Measurements from ENCODE around the gene NUBP2. TPM values are rescaled to one million over a fixed set of nuclear protein-coding genes. Genes with fewer than 3 reads are reported as not detected.

The NUBP2 gene
- total and polyA plus RNA-seq, 2 donors (not counting 3 experiments of a cell fraction or from before 2014, with no cell fraction given), result 55.0 to 69.6 TPM

DNA sequence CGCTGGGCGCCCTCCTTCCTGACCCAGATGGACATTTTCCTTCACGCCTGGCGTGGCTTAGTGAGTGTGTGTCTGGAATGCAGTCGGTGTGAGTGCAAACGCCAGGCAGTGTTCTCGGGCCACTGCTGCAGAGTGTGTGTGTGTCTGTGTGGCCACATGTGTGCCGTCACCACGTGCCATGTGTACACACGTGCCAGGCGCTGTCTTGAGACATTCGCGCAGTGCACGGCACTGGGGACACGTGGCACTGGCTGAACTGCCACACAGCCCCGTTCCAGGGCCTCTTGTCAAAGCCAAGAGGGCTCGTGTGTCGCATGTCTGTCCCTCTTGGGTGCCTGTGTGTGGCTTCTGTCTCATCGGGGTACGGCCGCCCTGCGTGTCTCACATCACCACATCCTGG is 47.9 kb upstream of the NUBP2 start:
- H3K27me3 ChIP-seq (ENCODE audit: control insufficient read depth in 2 of 2, insufficient read depth in 2 of 2, low read length in 2 of 2), result no peaks in the 10 kb centered on the region
- no peak for FAIRE-seq
- H3K9me3 ChIP-seq (replicated peaks; ENCODE audit: control insufficient read depth, insufficient read depth, low read length), result no peaks in the 10 kb centered on the region
- no peak overlapping the region for H3K27ac ChIP-seq (ENCODE audit: insufficient read depth, low read depth, low read length)
- H3K9me1 ChIP-seq (replicated peaks; ENCODE audit: control insufficient read depth, extremely low read depth, insufficient read depth, low read length), result no peaks in the 10 kb centered on the region
- H3K36me3 ChIP-seq (ENCODE audit: control insufficient read depth in 2 of 2, extremely low read depth in 1 of 2, insufficient read depth in 2 of 2, low read length in 2 of 2), result peaks cover 0 to 26% of the 10 kb centered on the region in 2 experiments
- no peak for DNase-seq (ENCODE audit: low read depth, low spot score)
- H2AFZ ChIP-seq (ENCODE audit: low read depth, low read length), result no peak overlapping the region
- CTCF ChIA-PET, result no interaction called here
- no peak overlapping the region for H3K4me3 ChIP-seq (replicated peaks in 1 of 3; ENCODE audit: insufficient read depth in 1 of 3, low read depth in 1 of 3, low read length in 3 of 3)
- TF ChIP-seq POLR2A (IDR thresholded peaks at IDR 0.05; ENCODE audit: low read depth, low read length) (no peak), JUN (IDR thresholded peaks at IDR 0.05; ENCODE audit: borderline replicate concordance, insufficient read depth, insufficient read length, low read depth) (no peak), FOS (IDR thresholded peaks at IDR 0.05; ENCODE audit: borderline replicate concordance, insufficient read depth, low read length) (no peak), GATA2 (IDR thresholded peaks at IDR 0.05; ENCODE audit: insufficient read depth, insufficient read length, low read depth, low read length) (no peak), MAX (IDR thresholded peaks at IDR 0.05; ENCODE audit: insufficient read depth, insufficient read length) (no peak), MYC (IDR thresholded peaks at IDR 0.05; ENCODE audit: low read depth, low read length) (no peak), POLR2AphosphoS5 (IDR thresholded peaks at IDR 0.05; ENCODE audit: insufficient read depth, low read depth, low read length) (no peak), EZH2 (IDR thresholded peaks at IDR 0.05; ENCODE audit: borderline replicate concordance, low read depth, low read length, severe bottlenecking) (no peak)
- TF ChIP-seq, protein P1, sequence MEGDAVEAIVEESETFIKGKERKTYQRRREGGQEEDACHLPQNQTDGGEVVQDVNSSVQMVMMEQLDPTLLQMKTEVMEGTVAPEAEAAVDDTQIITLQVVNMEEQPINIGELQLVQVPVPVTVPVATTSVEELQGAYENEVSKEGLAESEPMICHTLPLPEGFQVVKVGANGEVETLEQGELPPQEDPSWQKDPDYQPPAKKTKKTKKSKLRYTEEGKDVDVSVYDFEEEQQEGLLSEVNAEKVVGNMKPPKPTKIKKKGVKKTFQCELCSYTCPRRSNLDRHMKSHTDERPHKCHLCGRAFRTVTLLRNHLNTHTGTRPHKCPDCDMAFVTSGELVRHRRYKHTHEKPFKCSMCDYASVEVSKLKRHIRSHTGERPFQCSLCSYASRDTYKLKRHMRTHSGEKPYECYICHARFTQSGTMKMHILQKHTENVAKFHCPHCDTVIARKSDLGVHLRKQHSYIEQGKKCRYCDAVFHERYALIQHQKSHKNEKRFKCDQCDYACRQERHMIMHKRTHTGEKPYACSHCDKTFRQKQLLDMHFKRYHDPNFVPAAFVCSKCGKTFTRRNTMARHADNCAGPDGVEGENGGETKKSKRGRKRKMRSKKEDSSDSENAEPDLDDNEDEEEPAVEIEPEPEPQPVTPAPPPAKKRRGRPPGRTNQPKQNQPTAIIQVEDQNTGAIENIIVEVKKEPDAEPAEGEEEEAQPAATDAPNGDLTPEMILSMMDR (IDR thresholded peaks at IDR 0.05; ENCODE audit: extremely low read depth in 1 of 2, insufficient read depth in 1 of 2, low read depth in 1 of 2, low read length in 2 of 2), result no peak
- no peak overlapping the region for H3K9ac ChIP-seq (replicated peaks; ENCODE audit: extremely low read depth, insufficient read depth, low read length)
- no peak overlapping the region for H3K4me2 ChIP-seq (ENCODE audit: insufficient read depth, low read length)
- intact Hi-C loops (cut with micrococcal nuclease) (no loop called here), dilution Hi-C loops (cut with MboI; ENCODE audit: extremely low pct_ligation_motif_present, low sequenced_read_pairs) (no loop called here)
- H4K20me1 ChIP-seq (replicated peaks; ENCODE audit: control insufficient read depth, extremely low read depth, insufficient read depth, low read length), result no peaks in the 10 kb centered on the region
- POLR2A ChIA-PET, result no interaction called here
- no peaks in the 10 kb centered on the region for H3K4me1 ChIP-seq (ENCODE audit: control insufficient read depth, extremely low read depth, insufficient read depth, low read length)
- no TSS peak for BruUV-seq (replicated peaks)
- H3K79me2 ChIP-seq (ENCODE audit: control insufficient read depth, insufficient read depth, low read length), result no peaks in the 10 kb centered on the region
